Measurements from ENCODE around the gene KLHL1. TPM values are rescaled to one million over a fixed set of nuclear protein-coding genes. Genes with fewer than 3 reads are reported as not detected.
"Not testable (repeated sequence)": the region's sequence is repeated elsewhere in the genome, so short reads cannot be mapped to it uniquely, and the experiment has no call there.

The KLHL1 gene, protein sequence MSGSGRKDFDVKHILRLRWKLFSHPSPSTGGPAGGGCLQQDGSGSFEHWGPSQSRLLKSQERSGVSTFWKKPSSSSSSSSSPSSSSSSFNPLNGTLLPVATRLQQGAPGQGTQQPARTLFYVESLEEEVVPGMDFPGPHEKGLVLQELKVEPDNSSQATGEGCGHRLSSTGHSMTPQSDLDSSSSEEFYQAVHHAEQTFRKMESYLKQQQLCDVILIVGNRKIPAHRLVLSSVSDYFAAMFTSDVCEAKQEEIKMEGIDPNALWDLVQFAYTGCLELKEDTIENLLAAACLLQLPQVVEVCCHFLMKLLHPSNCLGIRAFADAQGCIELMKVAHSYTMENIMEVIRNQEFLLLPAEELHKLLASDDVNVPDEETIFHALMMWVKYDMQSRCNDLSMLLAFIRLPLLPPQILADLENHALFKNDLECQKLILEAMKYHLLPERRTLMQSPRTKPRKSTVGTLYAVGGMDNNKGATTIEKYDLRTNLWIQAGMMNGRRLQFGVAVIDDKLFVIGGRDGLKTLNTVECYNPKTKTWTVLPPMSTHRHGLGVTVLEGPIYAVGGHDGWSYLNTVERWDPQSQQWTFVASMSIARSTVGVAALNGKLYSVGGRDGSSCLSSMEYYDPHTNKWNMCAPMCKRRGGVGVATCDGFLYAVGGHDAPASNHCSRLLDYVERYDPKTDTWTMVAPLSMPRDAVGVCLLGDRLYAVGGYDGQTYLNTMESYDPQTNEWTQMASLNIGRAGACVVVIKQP
- 0.10 TPM for total RNA-seq

- DNase-seq, result no peak
Observed at GRCh38 chr13:70108356-70109105, at the start of gene KLHL1. TSS of gene KLHL1 (minus strand) at chr13:70108452. CDS start at chr13:70107699, 753 bp downstream.

DNA sequence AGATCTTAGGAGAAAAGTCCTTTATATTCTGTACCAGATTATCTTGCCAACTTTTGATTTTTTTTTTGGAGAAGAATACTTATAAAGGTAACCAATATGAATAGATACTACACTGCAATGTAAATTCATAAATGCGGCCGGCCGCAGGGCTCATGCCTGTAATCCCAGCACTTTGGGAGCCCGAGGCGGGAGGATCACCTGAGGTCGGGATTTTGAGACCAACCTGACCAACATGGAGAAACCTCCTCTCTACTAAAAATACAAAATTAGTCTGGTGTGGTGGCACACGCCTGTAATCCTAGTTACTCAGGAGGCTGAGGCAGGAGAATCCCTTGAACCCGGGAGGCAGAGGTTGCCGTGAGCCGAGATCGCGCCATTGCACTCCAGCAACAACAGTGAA, 34.4 kb upstream of the KLHL1 start:
- not testable (repeated sequence) for DNase-seq

GRCh38 chr13:70128098-70128497, 19.8 kb upstream of the KLHL1 start:
- no peak for DNase-seq

- DNase-seq, result no peak
Observed at GRCh38 chr13:70125693-70126092, 17.4 kb upstream of the KLHL1 start.

- DNase-seq, result no peak
Observed at GRCh38 chr13:70117338-70117905, 9.2 kb upstream of the KLHL1 start.

DNA sequence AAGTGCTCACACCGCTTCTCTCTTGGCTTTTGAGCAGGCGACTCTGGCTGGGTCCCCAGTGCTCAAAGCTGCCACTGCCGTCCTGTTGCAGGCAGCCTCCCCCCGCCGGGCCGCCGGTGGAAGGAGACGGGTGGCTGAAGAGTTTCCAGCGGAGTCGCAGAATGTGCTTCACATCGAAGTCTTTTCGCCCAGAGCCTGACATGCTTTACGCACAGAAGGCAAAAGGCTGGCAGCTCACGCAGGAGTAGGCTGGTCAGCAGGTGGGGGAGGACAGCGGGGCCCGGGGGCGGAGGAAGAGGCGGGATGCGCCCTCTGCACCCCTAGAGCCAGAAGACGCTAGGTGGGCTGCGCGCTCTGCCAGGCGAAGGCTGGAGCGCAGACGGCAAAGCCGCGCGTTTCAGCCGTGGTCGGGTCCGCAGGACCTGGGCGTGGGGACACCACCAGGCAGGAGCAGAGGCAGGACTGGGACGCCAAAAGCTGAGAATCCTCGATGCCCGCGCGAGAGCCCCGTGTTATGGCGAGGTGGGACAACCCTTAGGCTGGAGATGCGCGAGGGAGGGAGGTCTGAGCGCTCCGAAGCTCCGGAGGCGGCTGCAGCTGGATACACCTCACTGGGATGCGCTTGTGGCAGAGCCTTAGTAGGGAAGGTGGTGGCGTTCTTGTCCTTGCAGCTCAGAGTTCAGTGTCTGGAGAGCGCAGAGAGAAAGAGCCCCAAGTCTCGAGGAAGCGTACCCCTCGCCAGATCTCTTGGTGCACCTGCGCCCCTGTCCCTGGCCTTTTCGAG, 562 bp downstream of the KLHL1 start, which contains the start of gene ATXN8OS:
Gene ATXN8OS, plus strand, starts transcription at position 329 of the 784 bp plus-strand sequence.
- DNase-seq, result no peak

DNA sequence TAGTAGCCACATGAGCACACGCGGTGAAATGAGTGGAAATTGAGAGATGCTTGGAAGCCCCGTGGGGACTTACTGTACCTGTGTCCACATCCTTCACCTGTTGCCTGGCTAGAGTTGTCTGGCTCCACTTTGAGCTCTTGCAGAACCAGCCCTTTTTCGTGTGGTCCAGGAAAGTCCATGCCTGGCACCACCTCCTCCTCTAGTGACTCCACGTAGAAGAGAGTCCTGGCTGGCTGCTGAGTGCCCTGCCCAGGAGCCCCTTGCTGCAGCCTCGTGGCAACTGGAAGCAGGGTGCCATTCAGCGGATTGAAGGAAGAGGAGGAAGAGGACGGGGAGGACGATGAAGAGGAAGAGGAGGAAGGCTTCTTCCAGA, 1.1 kb downstream of the KLHL1 start:
- DNase-seq, result no peak

DNA sequence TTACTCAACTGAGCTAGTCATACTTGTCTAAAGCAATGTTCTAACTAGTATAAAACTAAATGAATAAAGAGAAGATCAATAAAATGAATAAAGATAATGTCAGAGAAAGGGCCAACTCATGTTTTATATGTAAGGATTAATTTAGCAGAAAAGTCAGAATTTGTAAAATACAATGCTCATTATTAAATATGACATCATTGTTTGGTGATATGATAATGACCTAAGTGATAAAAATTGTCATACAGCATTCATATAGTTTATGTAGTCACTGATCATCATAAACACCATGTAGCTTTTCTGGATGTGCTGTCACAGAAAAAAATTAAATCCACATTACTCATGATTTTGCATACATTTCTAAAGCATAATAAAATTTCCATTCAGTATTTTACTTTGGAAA, 3.8 kb downstream of the KLHL1 start:
- DNase-seq, result no peak

- DNase-seq, result no peak
Observed at GRCh38 chr13:70098669-70099068, 9.6 kb downstream of the KLHL1 start.

DNA sequence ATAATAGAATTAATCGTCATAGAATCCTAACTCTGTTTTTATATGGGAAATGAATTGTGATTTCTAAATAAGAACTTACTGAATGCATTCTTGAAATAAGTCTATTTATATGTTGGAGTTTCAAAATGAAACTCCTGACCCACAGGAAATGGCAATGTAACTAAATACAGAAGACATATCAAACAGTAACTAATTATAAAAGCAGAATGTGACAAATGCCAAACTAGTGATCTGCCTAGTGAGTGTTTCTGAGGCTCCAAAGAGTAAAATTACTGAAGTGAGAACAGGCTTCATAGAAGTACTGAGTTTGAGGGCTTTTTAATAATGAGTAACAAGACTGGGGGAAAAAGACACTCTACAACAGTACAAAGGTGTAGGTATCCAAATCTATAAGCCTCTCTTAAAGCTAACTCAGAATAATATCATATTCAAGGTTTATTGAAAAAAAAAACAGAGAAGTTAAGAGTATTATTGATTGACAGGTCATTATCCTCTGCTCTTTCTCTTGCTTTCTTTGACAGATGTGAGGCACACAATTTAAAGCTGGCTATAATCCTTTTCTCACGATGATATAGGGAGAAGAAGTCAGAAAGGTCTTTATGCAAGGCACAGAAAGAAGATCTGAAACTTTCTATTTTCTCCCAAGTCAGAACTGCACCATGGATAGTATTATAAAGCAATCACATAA, 18.1 kb downstream of the KLHL1 start:
- DNase-seq, result no peak

GRCh38 chr13:70088926-70089325, 19.3 kb downstream of the KLHL1 start:
- no peak for DNase-seq

GRCh38 chr13:70087247-70087646, 21.0 kb downstream of the KLHL1 start:
- DNase-seq, result no peak

DNA sequence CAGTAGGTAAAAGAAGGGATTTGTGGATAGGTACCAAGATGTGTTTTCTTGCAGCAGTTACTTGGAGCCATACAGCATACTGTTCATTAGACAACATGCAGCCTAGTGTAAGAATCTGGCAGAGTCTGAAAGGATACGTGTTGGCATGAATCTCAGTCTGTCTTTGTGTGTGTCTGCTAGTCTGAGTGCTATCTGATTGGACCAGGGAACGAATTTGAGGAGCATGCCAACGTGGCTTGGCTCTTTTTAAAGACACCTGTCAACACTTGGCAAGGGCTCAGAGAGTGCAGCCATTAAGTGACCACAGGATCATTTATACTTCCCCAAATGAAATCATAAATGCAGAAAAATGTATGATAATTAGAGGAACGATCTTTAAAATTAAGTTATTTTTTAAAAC, 28.2 kb downstream of the KLHL1 start:
- DNase-seq, result no peak

DNA sequence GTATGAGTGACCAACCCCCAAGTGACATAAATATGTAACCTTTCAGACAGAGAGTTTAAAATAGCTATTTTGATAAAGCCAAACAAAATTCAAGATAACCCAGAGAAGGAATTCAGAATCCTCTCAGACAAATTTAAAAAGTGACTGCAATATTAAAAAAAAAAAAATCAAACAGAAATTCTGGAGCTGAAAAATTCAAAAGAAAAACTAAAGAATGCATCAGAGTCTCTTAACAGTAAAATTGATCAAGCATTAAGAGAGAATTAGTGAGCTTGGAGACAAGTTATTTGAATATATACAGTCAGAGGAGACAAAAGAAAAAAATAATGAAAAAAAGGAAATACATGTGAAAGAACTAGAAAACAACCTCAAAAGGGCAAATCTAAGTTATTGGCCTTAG, 53.7 kb downstream of the KLHL1 start:
- no peak for DNase-seq

DNA sequence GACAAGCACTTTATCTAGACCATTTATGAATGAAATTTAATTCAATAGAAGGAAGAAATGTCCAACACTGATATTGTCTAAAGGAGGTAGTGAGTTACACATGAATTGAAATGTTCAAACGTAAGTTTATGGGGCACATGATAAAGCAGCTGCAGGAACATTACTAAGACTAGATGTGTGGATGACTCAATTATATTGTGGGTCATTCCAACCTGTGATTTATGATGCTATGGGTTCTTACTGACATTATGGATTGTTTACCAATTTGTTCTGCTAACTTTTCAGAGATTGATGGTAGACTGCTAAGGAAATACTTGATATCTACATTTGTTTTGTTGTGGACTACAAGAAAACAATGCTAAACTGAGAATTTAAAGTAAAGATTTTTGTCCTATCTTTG, 56.7 kb downstream of the KLHL1 start:
- no peak for DNase-seq

DNA sequence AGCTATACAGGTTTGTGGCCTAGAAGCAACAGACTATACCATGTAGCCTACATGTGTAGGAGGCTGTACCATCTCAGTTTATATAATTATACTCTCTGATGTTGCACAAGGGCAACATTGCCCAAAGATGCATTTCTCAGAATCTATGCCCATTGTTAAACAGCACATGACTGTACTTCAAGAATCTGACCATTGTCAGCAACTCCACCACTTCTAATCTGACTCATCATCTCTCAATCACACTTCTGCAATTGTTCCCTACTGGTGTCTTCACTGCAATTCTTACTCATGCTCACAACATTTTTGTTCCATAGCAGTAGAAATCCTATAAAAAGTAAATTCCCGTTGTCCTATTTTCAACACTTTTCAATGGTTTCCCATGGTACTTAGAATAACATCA, 64.6 kb downstream of the KLHL1 start:
- no peak for DNase-seq

DNA sequence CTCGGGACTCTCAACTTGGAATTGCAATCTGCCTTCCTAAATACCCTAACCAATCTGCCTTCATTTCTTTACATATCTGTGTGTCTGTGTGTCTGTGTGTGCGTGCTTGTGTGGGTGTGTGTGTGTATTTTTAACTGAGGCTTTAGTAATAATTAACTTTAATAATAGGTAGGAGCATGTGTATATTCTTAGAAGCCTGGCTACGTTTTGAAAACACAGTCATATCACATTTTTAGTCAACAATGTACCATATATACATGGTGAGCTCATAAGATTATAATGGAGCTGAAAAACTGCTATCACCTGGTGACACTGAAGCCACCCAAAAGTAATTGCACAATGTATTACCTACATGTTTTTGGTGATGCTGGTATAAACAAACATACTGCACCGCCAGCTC, 66.1 kb downstream of the KLHL1 start:
- DNase-seq, result no peak

GRCh38 chr13:70034286-70034685, 74.0 kb downstream of the KLHL1 start:
- DNase-seq, result no peak

- DNase-seq, result no peak
Observed at GRCh38 chr13:70027551-70027950, 80.7 kb downstream of the KLHL1 start.

DNA sequence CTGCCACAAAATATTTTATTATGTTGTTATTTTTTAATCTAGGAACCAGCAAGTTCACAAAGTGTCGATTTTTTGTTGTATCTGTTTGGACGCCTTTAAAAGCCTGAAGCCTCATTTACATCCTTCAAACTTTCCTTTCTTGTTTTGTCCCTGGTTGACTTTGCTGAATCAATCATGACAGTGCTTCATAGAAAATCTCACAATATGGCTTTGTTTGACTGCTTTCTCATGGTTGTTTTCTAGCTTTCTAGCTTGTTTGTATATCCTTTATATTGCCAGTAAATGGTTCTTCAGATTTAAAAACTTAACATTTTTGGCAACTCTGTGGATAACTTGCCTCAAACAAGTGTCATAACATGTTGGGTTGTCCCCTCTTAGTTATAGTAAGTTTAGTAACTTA, 84.7 kb downstream of the KLHL1 start:
- no peak for DNase-seq

DNA sequence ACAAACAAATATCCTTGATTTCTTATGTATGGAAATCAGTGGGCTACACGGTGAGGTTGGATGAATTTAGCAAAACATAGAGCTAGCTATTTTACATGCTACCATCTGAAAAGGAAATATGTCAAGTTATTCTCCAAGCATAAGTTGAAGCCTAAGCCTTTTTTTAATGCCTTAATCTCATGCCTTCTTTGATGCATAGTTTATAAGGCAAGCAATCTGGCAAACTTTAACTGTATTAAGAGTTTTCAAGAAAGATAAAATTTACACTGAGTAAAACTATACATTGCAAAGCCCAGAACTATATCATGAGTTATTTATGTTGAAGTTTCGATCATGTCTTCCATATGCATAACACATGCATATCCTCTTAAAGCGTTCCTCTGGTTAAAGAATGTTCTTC, 85.6 kb downstream of the KLHL1 start:
- DNase-seq, result no peak
